HUDEP-2 (cell line): Measurements from ENCODE around the gene OSBP.
"Not testable (repeated sequence)": the region's sequence is repeated elsewhere in the genome, so short reads cannot be mapped to it uniquely, and the experiment has no call there.

ENCODE experiments used
- DNase-seq, 76 experiments: peaks; one replicate each; lab custom pipeline; 2025; ENCODE audit not compliant: unreplicated experiment in 76 of 76; lab: John Stamatoyannopoulos, UW

The OSBP gene

DNA sequence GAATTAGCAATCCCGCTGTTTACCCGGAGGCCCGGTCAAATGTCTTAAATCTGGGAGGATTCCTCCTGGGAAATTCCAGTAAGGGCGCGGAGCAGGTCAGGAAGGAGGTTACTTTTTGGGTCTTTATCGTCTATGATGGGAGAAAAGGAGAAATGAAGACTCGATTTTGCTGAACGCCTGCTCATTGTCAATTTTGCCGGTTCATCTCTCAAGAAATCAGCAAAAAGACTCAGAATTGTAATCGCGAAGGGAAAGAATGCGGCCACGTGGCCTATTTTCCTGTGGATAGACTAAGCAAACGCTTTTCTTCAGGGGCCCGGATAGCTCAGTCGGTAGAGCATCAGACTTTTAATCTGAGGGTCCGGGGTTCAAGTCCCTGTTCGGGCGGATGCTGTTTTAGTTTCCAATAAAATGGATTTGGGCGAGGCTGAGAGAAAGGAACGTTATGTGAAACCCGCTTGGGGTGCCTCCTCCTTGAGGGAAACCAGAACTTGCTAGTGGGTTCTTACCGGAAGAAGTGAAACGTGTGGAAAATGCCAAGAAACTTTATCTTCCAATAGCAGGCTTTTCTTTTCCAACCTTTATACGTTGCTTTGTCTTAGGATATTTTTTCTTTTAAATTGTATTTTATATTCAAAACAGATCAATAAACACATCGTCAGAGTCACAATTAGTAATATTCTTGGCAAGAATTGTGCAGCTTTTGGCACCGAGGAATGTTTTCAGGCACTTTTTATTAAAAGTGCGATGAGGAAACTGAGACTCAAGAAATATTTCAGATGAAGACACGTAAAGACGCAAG is 59.3 kb downstream of the OSBP start:
- DNase-seq = peak in 73 of 76 experiments; percentile 18 to 89 (median 72)

DNA sequence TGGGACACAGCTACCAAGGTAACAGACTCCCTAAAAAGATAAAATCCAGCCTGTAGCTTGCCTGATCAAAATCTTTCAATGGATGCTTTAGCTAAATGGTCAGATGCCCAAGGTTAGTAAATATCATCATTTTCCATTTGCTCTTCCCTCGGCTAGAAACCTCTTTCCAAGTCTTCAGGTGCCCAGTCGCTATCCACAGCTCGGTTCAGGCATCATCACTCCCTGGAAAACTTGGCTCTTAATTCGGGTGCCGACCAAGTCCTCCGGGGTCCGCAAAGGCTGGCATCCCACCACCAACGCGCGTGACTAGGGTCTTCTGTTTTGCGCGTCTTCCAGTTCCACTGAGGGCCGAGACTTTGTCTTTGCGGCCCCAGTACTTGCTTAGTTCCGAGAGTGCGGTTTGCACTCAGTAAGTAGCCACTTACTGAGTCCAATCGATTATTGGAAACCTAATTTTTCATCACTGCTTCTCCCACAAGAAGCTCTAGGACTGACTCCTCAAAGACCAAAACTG is 59.9 kb downstream of the OSBP start:
- DNase-seq = no peak

DNA sequence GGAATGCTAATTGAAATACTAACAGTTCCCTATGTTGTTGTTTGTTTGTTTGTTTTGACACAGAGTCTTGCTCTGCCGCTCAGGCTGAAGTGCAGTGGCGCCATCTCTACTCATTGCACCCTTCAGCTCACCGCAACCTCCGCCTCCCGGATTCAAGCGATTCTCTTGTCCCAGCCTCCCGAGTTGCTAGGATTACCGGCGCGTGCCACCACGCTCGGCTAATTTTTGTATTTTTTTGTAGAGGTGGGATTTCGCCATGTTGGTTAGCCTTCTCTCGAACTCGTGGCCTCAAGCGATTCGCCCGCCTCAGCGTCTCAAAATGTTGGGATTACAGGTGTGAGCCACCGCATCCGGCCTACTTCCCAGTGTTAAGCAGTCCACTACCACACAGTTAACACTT is 62.3 kb downstream of the OSBP start:
- no peak for DNase-seq

DNA sequence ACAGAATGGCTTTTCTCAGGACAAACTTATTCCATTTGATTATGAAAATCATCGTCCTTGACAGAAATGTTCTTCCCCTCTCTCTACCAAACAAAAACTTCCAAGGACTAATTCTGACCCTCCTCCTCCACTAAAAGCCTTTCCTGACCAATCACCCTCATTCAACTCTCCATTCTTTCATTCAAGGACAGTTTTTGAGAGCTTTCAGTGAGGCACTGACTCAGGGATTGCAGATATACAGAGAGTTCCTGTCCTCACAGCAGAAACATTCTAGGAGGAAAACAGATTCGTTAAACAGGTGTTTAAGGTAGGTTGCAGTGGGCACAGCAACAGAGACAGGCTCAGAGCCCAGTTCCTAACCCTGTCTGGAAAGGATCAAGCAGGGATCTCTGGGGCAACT is 62.7 kb downstream of the OSBP start:
- DNase-seq = no peak

GRCh38 chr11:59551659-59552521 is 63.7 kb downstream of the OSBP start:
- DNase-seq = peak in 69 of 76 experiments; percentile 10 to 81 (median 47)

DNA sequence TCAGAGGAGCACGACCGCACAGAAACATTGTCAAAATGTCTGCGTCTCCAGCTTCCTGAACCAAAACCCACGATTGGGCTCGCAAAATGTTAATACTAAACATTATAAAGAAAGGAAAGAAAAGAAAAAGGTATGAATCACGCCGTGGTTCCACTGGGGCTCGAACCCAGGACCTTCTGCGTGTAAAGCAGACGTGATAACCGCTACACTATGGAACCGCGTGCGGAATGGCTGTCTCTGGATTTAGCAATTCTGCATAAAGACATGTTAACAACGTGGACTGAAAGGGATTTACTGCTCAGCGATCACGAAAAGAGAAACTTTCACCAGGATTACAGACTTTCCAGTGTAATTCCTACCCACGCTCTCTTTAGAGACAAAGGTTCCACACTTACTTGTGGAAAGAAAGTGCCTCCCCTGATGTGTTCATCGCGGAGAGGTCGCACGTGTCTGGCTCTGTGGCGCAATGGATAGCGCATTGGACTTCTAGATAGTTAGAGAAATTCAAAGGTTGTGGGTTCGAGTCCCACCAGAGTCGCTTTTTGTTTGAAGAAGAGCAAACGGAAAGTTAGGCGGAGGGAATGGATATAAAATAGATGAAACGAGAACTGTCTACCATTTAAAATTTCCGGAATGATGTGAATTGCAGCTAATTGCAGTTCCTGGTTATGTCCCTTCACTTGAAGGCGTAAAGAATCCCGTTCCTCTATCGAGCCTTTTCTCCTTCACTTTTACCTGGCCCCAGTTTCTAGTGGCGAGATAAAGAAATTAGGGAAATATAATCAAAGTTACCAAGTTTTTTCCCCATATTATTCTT is 64.5 kb downstream of the OSBP start:
- DNase-seq = peak in 74 of 76 experiments; percentile 29 to 94 (median 85)

DNA sequence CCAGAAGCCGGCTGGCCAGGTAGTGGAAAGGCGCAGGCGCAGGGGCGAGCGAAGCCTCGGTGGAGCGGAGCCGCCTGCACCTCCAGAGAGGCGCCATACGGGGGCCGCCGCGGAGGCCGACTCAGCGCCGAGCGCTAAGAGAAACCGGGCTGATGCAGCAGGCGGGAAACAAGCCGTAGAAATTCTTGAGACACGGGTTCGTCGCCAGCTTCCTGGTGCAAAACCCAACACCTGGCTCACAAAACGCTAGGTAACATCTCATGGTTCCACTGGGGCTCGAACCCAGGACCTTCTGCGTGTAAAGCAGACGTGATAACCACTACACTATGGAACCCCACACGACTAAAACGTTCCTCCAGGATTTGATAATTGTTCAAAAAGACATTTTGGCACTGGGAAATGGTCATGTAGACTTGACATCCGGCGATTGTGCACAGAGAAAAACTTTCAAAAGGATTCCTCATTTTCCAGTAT is 65.2 kb downstream of the OSBP start:
- DNase-seq = peak in 75 of 76 experiments; percentile 51 to 96 (median 89)

GRCh38 chr11:59548309-59548656 is 67.3 kb downstream of the OSBP start:
- no peak for DNase-seq

GRCh38 chr11:59547605-59548308 is 67.8 kb downstream of the OSBP start:
- DNase-seq = peak in 68 of 76 experiments; percentile 5 to 84 (median 60)

DNA sequence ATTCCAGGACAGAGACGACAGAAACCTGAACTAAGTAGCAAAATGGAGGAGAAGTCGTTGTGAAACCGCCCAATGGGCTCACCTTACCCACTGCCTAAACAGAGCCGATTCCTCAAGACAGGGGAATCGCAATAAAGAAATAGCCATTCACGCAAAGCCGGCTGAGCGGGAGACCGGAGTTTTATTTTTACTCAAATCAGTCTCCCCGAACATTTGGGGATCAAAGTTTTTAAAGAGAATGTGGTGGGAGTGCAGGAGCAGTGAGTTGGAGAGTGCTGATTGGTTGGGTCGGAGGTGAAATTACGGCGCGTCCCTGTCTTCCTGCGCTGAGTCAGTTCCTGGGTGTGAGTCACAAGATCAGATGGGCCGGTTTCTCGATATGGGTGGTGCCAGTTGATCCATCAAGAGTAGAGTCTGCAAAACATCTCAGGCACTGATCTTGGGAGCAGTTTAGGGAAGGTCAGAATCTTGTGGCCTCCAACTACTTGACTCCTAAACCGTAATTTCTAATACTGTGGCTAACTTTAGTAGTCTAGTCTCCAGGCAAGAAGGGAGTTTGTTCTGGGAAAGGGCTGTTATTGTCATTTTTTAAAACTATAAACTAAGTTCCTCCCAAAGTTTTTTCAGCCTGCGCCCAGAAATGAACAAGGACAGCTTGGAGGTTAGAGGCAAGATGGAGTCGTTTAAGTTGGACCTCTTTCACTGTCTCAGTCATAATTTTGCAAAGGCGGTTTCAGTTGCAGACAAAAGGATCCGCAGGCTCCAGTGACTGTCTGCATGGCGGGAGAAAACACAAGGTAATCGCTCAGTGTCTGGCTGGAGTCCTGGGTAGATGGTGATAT is 70.2 kb downstream of the OSBP start:
- peak in 74 of 76 experiments; percentile 20 to 92 (median 73) for DNase-seq

DNA sequence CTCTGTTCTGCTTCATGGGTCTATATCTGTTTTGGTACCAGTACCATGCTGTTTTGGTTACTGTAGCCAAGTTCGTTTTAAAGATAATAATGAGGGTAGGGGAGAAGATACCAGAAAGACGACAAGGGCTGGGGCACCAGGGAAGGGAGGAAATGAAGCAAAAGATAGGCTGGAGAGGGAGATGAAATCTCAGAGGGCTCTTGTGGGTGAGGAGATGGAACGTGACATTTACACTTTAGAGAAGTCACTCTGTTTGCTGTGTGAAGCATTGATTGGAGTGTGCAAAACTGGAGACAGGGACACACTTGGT is 70.8 kb downstream of the OSBP start:
- DNase-seq = peak in 3 of 76 experiments; percentile 10 to 37 (median 13)

- not testable (repeated sequence) for DNase-seq
These were observed 71.9 kb downstream of the OSBP start for GRCh38 chr11:59543713-59544112.

DNA sequence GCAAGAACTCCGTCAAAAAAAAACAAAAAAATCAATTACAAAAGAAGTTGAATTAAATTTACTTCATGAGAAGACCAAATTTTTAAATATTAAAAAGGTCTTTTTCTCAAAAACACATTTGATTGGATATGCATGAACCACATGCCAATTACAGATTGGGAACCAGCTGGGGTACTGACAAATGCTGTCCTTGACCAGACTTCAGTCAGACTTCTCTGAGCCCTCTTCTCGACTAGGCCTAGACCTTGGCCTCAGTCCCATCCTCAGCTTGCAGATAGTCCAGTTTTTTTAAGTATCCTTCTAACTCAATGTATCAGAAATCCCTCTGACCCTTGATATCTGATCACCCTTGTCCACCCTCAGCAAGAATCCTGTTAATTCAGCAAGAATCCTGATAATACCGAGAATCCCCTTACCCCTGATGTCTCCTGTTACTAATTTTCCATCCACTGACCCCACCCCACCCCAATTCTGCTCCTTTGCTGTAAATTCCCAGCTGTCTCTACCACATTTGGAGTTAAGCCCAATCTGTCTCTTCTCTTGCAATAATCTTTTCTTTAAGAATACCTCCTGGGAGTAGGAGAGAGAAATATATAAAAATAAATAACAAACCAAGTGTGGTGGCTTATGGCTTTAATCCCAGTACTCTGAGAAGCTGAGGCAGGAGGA is 73.3 kb downstream of the OSBP start:
- DNase-seq = no peak

- DNase-seq = no peak
These were observed 80.9 kb downstream of the OSBP start for GRCh38 chr11:59534676-59535075.

DNA sequence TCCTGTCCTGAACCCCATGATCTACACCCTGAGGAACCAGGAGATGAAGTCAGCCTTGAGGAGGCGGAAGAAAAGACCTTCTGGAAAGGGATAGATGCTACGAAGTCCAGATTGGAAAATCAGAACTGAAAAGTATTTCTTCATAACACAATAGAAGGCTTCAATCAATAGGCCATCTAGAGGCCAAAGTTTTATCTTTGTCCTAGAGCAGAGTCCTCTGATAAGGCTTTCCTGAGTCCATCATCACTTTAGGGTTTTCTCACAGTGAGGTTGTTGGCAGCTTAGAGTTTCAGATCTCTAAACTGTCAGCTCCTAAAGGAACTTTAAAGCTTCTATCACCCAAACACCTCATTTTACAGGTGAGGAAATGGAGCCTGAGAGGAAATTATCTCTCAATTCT is 83.0 kb downstream of the OSBP start:
- no peak for DNase-seq

- DNase-seq = no peak
These were observed 86.9 kb downstream of the OSBP start for GRCh38 chr11:59528711-59529110.
